HL-60 (cell line): ENCODE data around the gene ITGB3BP.

Experiments used
- CTCF ChIP-seq: IDR thresholded peaks from one replicate; pipeline ENCODE4 v1.5.1; 2011; ENCODE audit warnings: low read length, control low read depth, inconsistent platforms; ENCODE audit not compliant: insufficient read depth
- GABPA ChIP-seq: IDR thresholded peaks from 2 replicates; pipeline ENCODE4 v1.6.1; 2012; ENCODE audit warnings: low read depth
- POLR2AphosphoS5 ChIP-seq: IDR thresholded peaks from 2 replicates; pipeline ENCODE4 v1.6.1; 2012; ENCODE audit warnings: low read depth
- REST ChIP-seq: IDR thresholded peaks from 2 replicates; pipeline ENCODE4 v1.6.1; 2012; ENCODE audit warnings: low read depth; ENCODE audit not compliant: insufficient replicate concordance
- SPI1 ChIP-seq: IDR thresholded peaks from 2 replicates; pipeline ENCODE4 v1.6.1; 2012; ENCODE audit warnings: low read depth, mild to moderate bottlenecking, borderline replicate concordance

- TF ChIP-seq CTCF = no peak
- TF ChIP-seq GABPA = no peak
- TF ChIP-seq POLR2AphosphoS5 = no peak
- no peak for TF ChIP-seq REST
- TF ChIP-seq SPI1 = no peak
Measured at GRCh38 chr1:63475761-63476160, 47.3 kb downstream of the ITGB3BP start.
